Pons (tissue), 1 donor: ENCODE measurements around the gene HIP1R.

Source experiments
- DNase-seq: peaks from one replicate; pipeline ENCODE4 v3.0.0-alpha.2; 2016; ENCODE audit warnings: low spot score

HIP1R gene

GRCh38 chr12:122860854-122861586, 25.8 kb downstream of the HIP1R start:
- no peak for DNase-seq

GRCh38 chr12:122861587-122861970, 26.3 kb downstream of the HIP1R start:
- DNase-seq, result no peak

- no peak for DNase-seq
Observed at GRCh38 chr12:122862110-122862634, 26.9 kb downstream of the HIP1R start.

GRCh38 chr12:122862872-122863701, 27.8 kb downstream of the HIP1R start:
- no peak for DNase-seq

GRCh38 chr12:122864894-122865253, 29.6 kb downstream of the HIP1R start:
- no peak for DNase-seq

- no peak for DNase-seq
Observed at GRCh38 chr12:122865268-122866231, 30.3 kb downstream of the HIP1R start.

- DNase-seq, result no peak
Observed at GRCh38 chr12:122866379-122866778, 31.1 kb downstream of the HIP1R start.

GRCh38 chr12:122866950-122867607, 31.8 kb downstream of the HIP1R start:
- DNase-seq, result no peak

- no peak for DNase-seq
Observed at GRCh38 chr12:122867691-122868461, 32.6 kb downstream of the HIP1R start.

GRCh38 chr12:122868471-122869177, 33.4 kb downstream of the HIP1R start:
- no peak for DNase-seq

- no peak for DNase-seq
Observed at GRCh38 chr12:122869207-122869973, 34.1 kb downstream of the HIP1R start.

GRCh38 chr12:122870163-122870842, 35.0 kb downstream of the HIP1R start:
- DNase-seq, result no peak

- DNase-seq, result peak; percentile 82
Observed at GRCh38 chr12:122870867-122871664, 35.8 kb downstream of the HIP1R start.

GRCh38 chr12:122871851-122872780, 36.9 kb downstream of the HIP1R start:
- peak; percentile 83 for DNase-seq

- DNase-seq, result no peak
Observed at GRCh38 chr12:122872815-122873361, 37.6 kb downstream of the HIP1R start.

- no peak for DNase-seq
Observed at GRCh38 chr12:122873540-122873939, 38.3 kb downstream of the HIP1R start.
